Neural crest cell (in vitro differentiated cells): ENCODE results near the gene LIMD2. TPM values are rescaled to one million over a fixed set of nuclear protein-coding genes. Genes with fewer than 3 reads are reported as not detected.

Experiments
- DNase-seq: peaks from one replicate; pipeline ENCODE4 v3.0.0; 2021; ENCODE audit warnings: low read depth, mixed read lengths, low spot score
- H3K27ac Mint-ChIP-seq: one replicate; pipeline ENCODE4 v1.8.0; 2021; ENCODE audit warnings: mild to moderate bottlenecking, mixed read lengths; ENCODE audit not compliant: unreplicated experiment
- H3K27me3 Mint-ChIP-seq: 2 replicates; pipeline ENCODE4 v1.8.0; 2021; ENCODE audit warnings: low read depth, mild to moderate bottlenecking, mixed read lengths
- H3K36me3 Mint-ChIP-seq: 2 replicates; pipeline ENCODE4 v1.8.0; 2021; ENCODE audit warnings: low read depth, mild to moderate bottlenecking, mixed read lengths
- H3K4me1 Mint-ChIP-seq: 2 replicates; pipeline ENCODE4 v1.8.0; 2021; ENCODE audit warnings: mixed read lengths
- H3K4me3 Mint-ChIP-seq: one replicate; pipeline ENCODE4 v1.8.0; 2021; ENCODE audit warnings: mild to moderate bottlenecking, mixed read lengths
- H3K9me3 Mint-ChIP-seq: 2 replicates; pipeline ENCODE4 v1.8.0; 2021; ENCODE audit warnings: mixed read lengths
- CTCF ChIP-seq: fragments of 200-600 bp; sonication (generic); conservative IDR thresholded peaks from 2 replicates; pipeline ENCODE4 v1.5.0; 2021; ENCODE audit warnings: antibody characterized with exemption, mild to moderate bottlenecking
- total RNA-seq: library from RNA; stranded (reverse); gene quantifications from 2 replicates; pipeline ENCODE4 v1.2.1, GENCODE V29; 2021

Gene LIMD2
- total RNA-seq, 1 donor from 2014 or later, result 145 TPM

GRCh38 chr17:63676584-63676983 lies 23.3 kb downstream of the LIMD2 start:
- no peak for DNase-seq
- H3K9me3 Mint-ChIP-seq, result no peaks in the 10 kb centered on the region
- no peak for TF ChIP-seq CTCF

GRCh38 chr17:63675607-63676546 lies 24.0 kb downstream of the LIMD2 start:
- Mint-ChIP-seq H3K27ac (no peak overlapping the region), H3K36me3 (no peaks in the 10 kb centered on the region), H3K4me3 (no peak overlapping the region), H3K27me3 (no peaks in the 10 kb centered on the region), H3K9me3 (no peaks in the 10 kb centered on the region), H3K4me1 (peaks cover 26% of the 10 kb centered on the region)
- TF ChIP-seq CTCF, result no peak
- DNase-seq, result no peak

More at GRCh38 chr17:63676584-63676983, 23.3 kb downstream of the LIMD2 start:
- H3K4me3 Mint-ChIP-seq, result no peak overlapping the region
- H3K27ac Mint-ChIP-seq, result no peak overlapping the region
- H3K36me3 Mint-ChIP-seq, result no peaks in the 10 kb centered on the region
- H3K27me3 Mint-ChIP-seq, result no peaks in the 10 kb centered on the region
- peaks cover 33% of the 10 kb centered on the region for H3K4me1 Mint-ChIP-seq

GRCh38 chr17:63675231-63675606 lies 24.7 kb downstream of the LIMD2 start:
- DNase-seq, result no peak
- Mint-ChIP-seq H3K27me3 (no peaks in the 10 kb centered on the region), H3K36me3 (no peaks in the 10 kb centered on the region), H3K9me3 (no peaks in the 10 kb centered on the region), H3K27ac (no peak overlapping the region), H3K4me1 (peaks cover 22% of the 10 kb centered on the region), H3K4me3 (no peak overlapping the region)
- no peak for TF ChIP-seq CTCF

- DNase-seq, result no peak
- no peak overlapping the region for H3K27ac Mint-ChIP-seq
- H3K4me3 Mint-ChIP-seq, result no peak overlapping the region
- no peaks in the 10 kb centered on the region for H3K9me3 Mint-ChIP-seq
- no peaks in the 10 kb centered on the region for H3K36me3 Mint-ChIP-seq
- TF ChIP-seq CTCF, result no peak
- H3K4me1 Mint-ChIP-seq, result peaks cover 16% of the 10 kb centered on the region
- H3K27me3 Mint-ChIP-seq, result no peaks in the 10 kb centered on the region
These were observed 27.1 kb downstream of the LIMD2 start for GRCh38 chr17:63672856-63673255.

GRCh38 chr17:63665527-63666214 lies 34.3 kb downstream of the LIMD2 start:
- H3K36me3 Mint-ChIP-seq, result peaks cover 4% of the 10 kb centered on the region
- no peak overlapping the region for H3K4me3 Mint-ChIP-seq
- peaks cover 4% of the 10 kb centered on the region for H3K4me1 Mint-ChIP-seq
- peak overlapping the region; percentile 92 for H3K27ac Mint-ChIP-seq
- no peak for DNase-seq
- no peaks in the 10 kb centered on the region for H3K9me3 Mint-ChIP-seq
- TF ChIP-seq CTCF, result no peak
- H3K27me3 Mint-ChIP-seq, result no peaks in the 10 kb centered on the region
